Heart left ventricle (tissue), 13 donors: ENCODE data around the gene DGUOK.

Experiments
- POLR2A ChIP-seq, 2 donors: fragments of 450-650 bp; IDR thresholded peaks; one replicate each; pipeline ENCODE4 v1.6.1; 2017; ENCODE audit warnings: antibody characterized with exemption in 2 of 2, mild to moderate bottlenecking in 2 of 2, moderate library complexity in 2 of 2
- TF ChIP-seq, protein P1 (sequence below), 12 donors: fragments of 200-600 bp; sonication (generic) in 4 of 12; IDR thresholded peaks; one replicate each; pipeline versions ENCODE4 v1.5.0 to v1.8.0; 2018 to 2022; ENCODE audit warnings: antibody characterized with exemption in 12 of 12, mild to moderate bottlenecking in 5 of 12
- donor health status: ischemic (EF 13 %, LVEDD 7.1; RV severe dilation, severe dysfunction).
- donor health status: DM: no; HTN: yes; CAD: no.
- donor health status: DM: no; HTN: no; CAD: no.
- donor health status: ischemic (EF 25% LVEDD 6.9; RV normal size, moderate dysfunction).
- donor health status: ischemic (EF 25% LVEDD 5.7; RV mildly dilated, moderate dysfunction).
- donor health status: ischemic (EF 35%, LVEDD 5.7; RV mildly dilated, moderate dysfunction).
- donor health status: nonischemic (EF 11% LVEDD 7.7; RV severe dilation, severe dysfunction).
- donor health status: DM: yes; HTN: yes; CAD: no.
- donor health status: PGD.
- donor health status: ischemic (EF 29% LVEDD 5.4; RV normal size, mild dysfunction).
- donor health status: nonischemic (EF 23%, LVEDD 6.1; RV moderate dilation, normal function).

DNA sequence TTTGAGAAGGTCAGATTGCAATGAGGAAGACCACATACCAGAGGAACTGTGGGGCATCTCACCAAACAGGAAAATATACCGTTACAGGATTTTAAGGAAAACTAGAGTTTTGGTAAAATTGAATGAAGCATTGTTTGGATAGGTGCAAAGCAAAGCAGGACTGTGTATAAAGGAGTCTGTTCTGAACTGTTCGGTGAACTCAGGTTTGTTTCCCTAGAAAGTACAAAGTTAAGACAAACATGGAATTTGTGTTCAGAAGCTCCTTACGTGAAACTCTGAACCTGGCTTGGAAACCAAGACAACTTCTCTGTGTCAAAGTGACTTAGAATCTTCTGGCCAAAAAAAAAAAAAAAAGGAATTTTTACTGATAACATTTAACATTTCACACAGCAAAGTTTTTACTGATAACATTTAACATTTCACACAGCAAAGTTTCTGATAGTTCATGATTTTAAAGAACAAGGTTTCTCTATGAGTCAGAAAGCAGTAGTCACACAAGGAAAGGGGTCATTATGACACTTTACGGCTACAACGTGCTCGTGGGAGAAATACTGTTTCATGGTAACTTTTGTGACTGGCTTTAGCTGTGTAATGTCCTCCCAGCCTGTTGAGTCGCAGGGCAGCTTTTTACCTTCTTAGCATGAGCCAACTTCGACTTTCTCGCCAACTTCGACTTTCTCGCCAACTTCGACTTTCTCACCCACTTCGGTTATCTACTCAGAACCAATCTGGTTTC, 36.9 kb downstream of the DGUOK start:
- TF ChIP-seq, protein P1, sequence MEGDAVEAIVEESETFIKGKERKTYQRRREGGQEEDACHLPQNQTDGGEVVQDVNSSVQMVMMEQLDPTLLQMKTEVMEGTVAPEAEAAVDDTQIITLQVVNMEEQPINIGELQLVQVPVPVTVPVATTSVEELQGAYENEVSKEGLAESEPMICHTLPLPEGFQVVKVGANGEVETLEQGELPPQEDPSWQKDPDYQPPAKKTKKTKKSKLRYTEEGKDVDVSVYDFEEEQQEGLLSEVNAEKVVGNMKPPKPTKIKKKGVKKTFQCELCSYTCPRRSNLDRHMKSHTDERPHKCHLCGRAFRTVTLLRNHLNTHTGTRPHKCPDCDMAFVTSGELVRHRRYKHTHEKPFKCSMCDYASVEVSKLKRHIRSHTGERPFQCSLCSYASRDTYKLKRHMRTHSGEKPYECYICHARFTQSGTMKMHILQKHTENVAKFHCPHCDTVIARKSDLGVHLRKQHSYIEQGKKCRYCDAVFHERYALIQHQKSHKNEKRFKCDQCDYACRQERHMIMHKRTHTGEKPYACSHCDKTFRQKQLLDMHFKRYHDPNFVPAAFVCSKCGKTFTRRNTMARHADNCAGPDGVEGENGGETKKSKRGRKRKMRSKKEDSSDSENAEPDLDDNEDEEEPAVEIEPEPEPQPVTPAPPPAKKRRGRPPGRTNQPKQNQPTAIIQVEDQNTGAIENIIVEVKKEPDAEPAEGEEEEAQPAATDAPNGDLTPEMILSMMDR (IDR thresholded peaks at IDR 0.05) = no peak
- no peak for TF ChIP-seq POLR2A (IDR thresholded peaks at IDR 0.05)
